Panc1 (cell line): ENCODE measurements around the gene SUGCT.

Experiments
- POLR2AphosphoS5 ChIP-seq: IDR thresholded peaks from 2 replicates; pipeline ENCODE4 v1.6.1; 2012; ENCODE audit warnings: mild to moderate bottlenecking, low read depth, low read length, moderate library complexity
- TCF7L2 ChIP-seq: IDR thresholded peaks from 2 replicates; pipeline ENCODE4 v1.6.1; 2011; ENCODE audit warnings: mild to moderate bottlenecking, low read depth, low read length, inconsistent platforms
- TF ChIP-seq, protein P1 (sequence below): fragments of 450-650 bp; IDR thresholded peaks from 2 replicates; pipeline ENCODE4 v1.5.1; 2017; ENCODE audit warnings: mild to moderate bottlenecking

DNA sequence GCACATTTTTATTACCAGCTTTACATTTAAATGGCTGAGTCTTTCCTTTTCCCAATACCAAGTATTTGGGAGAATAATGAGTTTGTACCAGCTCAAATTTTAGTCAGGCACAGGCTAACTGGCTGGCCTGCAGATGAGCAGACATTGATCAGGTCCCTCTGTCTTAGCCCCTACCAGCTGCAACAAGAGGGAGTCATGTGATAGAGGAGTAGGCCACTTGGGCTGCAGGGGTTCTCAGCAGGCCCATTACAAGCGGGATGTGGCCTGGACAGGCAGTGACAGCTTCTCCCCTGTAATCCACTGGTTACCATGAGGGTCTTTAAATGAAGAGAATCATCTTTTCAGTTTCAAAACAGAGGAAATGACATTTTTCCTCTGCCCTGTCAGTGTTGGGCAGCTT lies 283.6 kb downstream of the SUGCT start:
- TF ChIP-seq, protein P1, sequence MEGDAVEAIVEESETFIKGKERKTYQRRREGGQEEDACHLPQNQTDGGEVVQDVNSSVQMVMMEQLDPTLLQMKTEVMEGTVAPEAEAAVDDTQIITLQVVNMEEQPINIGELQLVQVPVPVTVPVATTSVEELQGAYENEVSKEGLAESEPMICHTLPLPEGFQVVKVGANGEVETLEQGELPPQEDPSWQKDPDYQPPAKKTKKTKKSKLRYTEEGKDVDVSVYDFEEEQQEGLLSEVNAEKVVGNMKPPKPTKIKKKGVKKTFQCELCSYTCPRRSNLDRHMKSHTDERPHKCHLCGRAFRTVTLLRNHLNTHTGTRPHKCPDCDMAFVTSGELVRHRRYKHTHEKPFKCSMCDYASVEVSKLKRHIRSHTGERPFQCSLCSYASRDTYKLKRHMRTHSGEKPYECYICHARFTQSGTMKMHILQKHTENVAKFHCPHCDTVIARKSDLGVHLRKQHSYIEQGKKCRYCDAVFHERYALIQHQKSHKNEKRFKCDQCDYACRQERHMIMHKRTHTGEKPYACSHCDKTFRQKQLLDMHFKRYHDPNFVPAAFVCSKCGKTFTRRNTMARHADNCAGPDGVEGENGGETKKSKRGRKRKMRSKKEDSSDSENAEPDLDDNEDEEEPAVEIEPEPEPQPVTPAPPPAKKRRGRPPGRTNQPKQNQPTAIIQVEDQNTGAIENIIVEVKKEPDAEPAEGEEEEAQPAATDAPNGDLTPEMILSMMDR, result no peak
- TF ChIP-seq TCF7L2 (no peak), POLR2AphosphoS5 (no peak)
